Ishikawa (cell line): ENCODE measurements around the gene REPS1.

Experiments
- CEBPB ChIP-seq: IDR thresholded peaks from 2 replicates; pipeline ENCODE4 v1.6.1; 2012
- CREB1 ChIP-seq: IDR thresholded peaks from 2 replicates; pipeline ENCODE4 v1.6.1; 2012; ENCODE audit warnings: low read depth
- EGR1 ChIP-seq: IDR thresholded peaks from 2 replicates; pipeline ENCODE4 v1.6.1; 2012
- EP300 ChIP-seq: IDR thresholded peaks from 2 replicates; pipeline ENCODE4 v1.6.1; 2012; ENCODE audit warnings: borderline replicate concordance
- FOXM1 ChIP-seq: IDR thresholded peaks from 2 replicates; pipeline ENCODE4 v1.6.1; 2012; ENCODE audit warnings: low read depth, borderline replicate concordance
- MAX ChIP-seq: IDR thresholded peaks from 2 replicates; pipeline ENCODE4 v1.6.1; 2012
- NFIC ChIP-seq: IDR thresholded peaks from 2 replicates; pipeline ENCODE4 v1.6.1; 2012
- RAD21 ChIP-seq: IDR thresholded peaks from 2 replicates; pipeline ENCODE4 v1.6.1; 2012; ENCODE audit warnings: low read depth
- REST ChIP-seq: IDR thresholded peaks from 2 replicates; pipeline ENCODE4 v1.6.1; 2012; ENCODE audit warnings: low read depth, mild to moderate bottlenecking
- TAF1 ChIP-seq: IDR thresholded peaks from 2 replicates; pipeline ENCODE4 v1.6.1; 2012; ENCODE audit warnings: low read depth, mild to moderate bottlenecking
- TCF12 ChIP-seq: IDR thresholded peaks from 2 replicates; pipeline ENCODE4 v1.6.1; 2012; ENCODE audit warnings: low read depth
- TEAD4 ChIP-seq: IDR thresholded peaks from 2 replicates; pipeline ENCODE4 v1.6.1; 2012
- USF1 ChIP-seq: IDR thresholded peaks from 2 replicates; pipeline ENCODE4 v1.6.1; 2012
- YY1 ChIP-seq: IDR thresholded peaks from 2 replicates; pipeline ENCODE4 v1.6.1; 2012; ENCODE audit warnings: low read depth
- ZBTB7A ChIP-seq: IDR thresholded peaks from 2 replicates; pipeline ENCODE4 v1.6.1; 2012; ENCODE audit warnings: low read depth

The REPS1 gene

GRCh38 chr6:139017227-139017626 is 29.2 kb upstream of the REPS1 start:
- TF ChIP-seq TAF1 (no peak), TEAD4 (peak; percentile 59), TCF12 (peak; percentile 79; the same call in 1 of the 2 replicates), RAD21 (0 out of 2 replicates have a peak, but pooled peaks have one; percentile 2), YY1 (no peak), CEBPB (no peak), FOXM1 (no peak), USF1 (peak; percentile 43; the same call in 1 of the 2 replicates), ZBTB7A (no peak), EP300 (peak; percentile 32; the same call in 1 of the 2 replicates), MAX (0 out of 2 replicates have a peak, but pooled peaks have one; percentile 12), EGR1 (no peak), NFIC (peak; percentile 96), CREB1 (no peak)

- TF ChIP-seq MAX, result no peak
- no peak for TF ChIP-seq YY1
- TF ChIP-seq CEBPB, result no peak
- no peak for TF ChIP-seq RAD21
- TF ChIP-seq TAF1, result no peak
- no peak for TF ChIP-seq CREB1
- TF ChIP-seq FOXM1, result no peak
- no peak for TF ChIP-seq EP300
- no peak for TF ChIP-seq ZBTB7A
- TF ChIP-seq REST, result no peak
- no peak for TF ChIP-seq NFIC
- no peak for TF ChIP-seq TEAD4
- TF ChIP-seq TCF12, result no peak
Measured at GRCh38 chr6:139016337-139017213, 28.5 kb upstream of the REPS1 start.

GRCh38 chr6:139014945-139015344 is 26.9 kb upstream of the REPS1 start:
- no peak for TF ChIP-seq TAF1

- TF ChIP-seq RAD21 (no peak), CREB1 (no peak), EP300 (no peak), TEAD4 (no peak), MAX (no peak), USF1 (no peak)
Measured at GRCh38 chr6:139013185-139013800, 25.2 kb upstream of the REPS1 start.

GRCh38 chr6:139011980-139012379 is 23.9 kb upstream of the REPS1 start:
- no peak for TF ChIP-seq YY1
- TF ChIP-seq RAD21, result no peak
- no peak for TF ChIP-seq TEAD4

GRCh38 chr6:139010674-139011073 is 22.6 kb upstream of the REPS1 start:
- TF ChIP-seq USF1 (no peak), REST (no peak), CREB1 (no peak), FOXM1 (no peak), TEAD4 (no peak), YY1 (no peak), EGR1 (no peak), RAD21 (no peak), NFIC (no peak), CEBPB (no peak), ZBTB7A (no peak)
